Measurements from ENCODE around the gene TMEM185A. TPM values are rescaled to one million over a fixed set of nuclear protein-coding genes. Genes with fewer than 3 reads are reported as not detected.
"Not testable (repeated sequence)": the region's sequence is repeated elsewhere in the genome, so short reads cannot be mapped to it uniquely, and the experiment has no call there.

TMEM185A gene
- total and polyA plus RNA-seq, 4 donors, result 31.7 to 45.6 (median 38.0) TPM

DNA sequence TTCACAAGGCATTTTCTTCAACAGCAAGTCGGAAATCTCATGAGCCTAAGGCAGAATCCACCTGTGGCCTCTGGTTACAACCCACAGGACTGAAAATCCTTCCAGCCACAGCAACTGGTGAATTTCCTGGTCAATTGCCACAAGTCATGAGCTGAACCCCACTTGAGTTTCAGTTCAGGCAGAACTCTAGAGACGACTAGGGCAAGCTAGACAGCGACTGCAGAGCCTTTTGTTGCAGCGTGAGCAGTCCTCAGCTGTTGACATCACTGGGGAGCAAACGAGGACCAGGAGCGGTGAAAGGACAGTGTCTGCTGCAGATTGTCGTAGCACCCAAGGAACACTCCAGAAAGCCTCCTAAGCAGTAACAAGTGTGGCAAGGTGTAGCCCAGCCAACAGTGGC lies 35.6 kb downstream of the TMEM185A start:
- H3K27me3 ChIP-seq (ENCODE audit: control insufficient read depth, insufficient read depth, low read length); H3K36me3 ChIP-seq (ENCODE audit: control insufficient read depth, insufficient read depth, low read length); DNase-seq (ENCODE audit: low read depth in 4 of 6, low spot score in 6 of 6); H3K4me1 ChIP-seq (ENCODE audit: control insufficient read depth, insufficient read depth, low read length); H3K9me3 ChIP-seq (ENCODE audit: control insufficient read depth, insufficient read depth, low read length); H3K27ac ChIP-seq (ENCODE audit: low read depth, low read length); H3K4me3 ChIP-seq (ENCODE audit: low read depth, low read length): not testable (repeated sequence)
- WGBS (ENCODE audit: insufficient coverage), result no CpG with 5 or more reads among the region's 7 CpGs

- H3K27ac ChIP-seq (ENCODE audit: low read depth, low read length); DNase-seq (ENCODE audit: low read depth in 4 of 6, low spot score in 6 of 6); H3K27me3 ChIP-seq (ENCODE audit: control insufficient read depth, insufficient read depth, low read length); H3K4me3 ChIP-seq (ENCODE audit: low read depth, low read length); H3K4me1 ChIP-seq (ENCODE audit: control insufficient read depth, insufficient read depth, low read length); H3K9me3 ChIP-seq (ENCODE audit: control insufficient read depth, insufficient read depth, low read length); H3K36me3 ChIP-seq (ENCODE audit: control insufficient read depth, insufficient read depth, low read length): not testable (repeated sequence)
- no CpG with 5 or more reads among the region's 17 CpGs for WGBS (ENCODE audit: insufficient coverage)
These were observed 36.4 kb downstream of the TMEM185A start, which contains the start of gene HSFX2 for GRCh38 chrX:149595214-149595613. HSFX2 (minus strand) TSS chrX:149595314; CDS start chrX:149594700, 614 bp downstream.

DNA sequence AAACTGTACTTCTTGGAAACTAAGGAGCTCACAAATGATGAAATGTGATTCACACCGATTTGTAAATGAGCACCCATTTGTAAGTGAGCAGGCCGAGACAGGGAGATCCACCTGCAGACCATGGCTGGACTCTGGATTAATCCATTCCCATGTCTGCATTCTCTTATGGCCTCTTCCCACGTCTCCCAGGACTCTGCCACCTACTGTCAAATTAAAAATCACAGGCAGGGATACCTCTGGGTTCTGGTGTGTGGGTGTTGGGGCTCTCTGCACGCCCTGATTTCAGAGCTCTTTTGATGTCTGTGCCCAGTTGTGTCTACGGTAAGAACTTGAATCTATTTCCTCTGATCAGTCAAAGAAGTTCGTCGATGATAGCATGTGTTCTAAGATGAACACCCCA lies 40.6 kb downstream of the TMEM185A start:
- DNase-seq (ENCODE audit: low read depth in 4 of 6, low spot score in 6 of 6); H3K9me3 ChIP-seq (ENCODE audit: control insufficient read depth, insufficient read depth, low read length); H3K4me1 ChIP-seq (ENCODE audit: control insufficient read depth, insufficient read depth, low read length); H3K27me3 ChIP-seq (ENCODE audit: control insufficient read depth, insufficient read depth, low read length); H3K27ac ChIP-seq (ENCODE audit: low read depth, low read length); H3K36me3 ChIP-seq (ENCODE audit: control insufficient read depth, insufficient read depth, low read length); H3K4me3 ChIP-seq (ENCODE audit: low read depth, low read length): not testable (repeated sequence)
- WGBS (ENCODE audit: insufficient coverage), result no CpG with 5 or more reads among the region's 7 CpGs

DNA sequence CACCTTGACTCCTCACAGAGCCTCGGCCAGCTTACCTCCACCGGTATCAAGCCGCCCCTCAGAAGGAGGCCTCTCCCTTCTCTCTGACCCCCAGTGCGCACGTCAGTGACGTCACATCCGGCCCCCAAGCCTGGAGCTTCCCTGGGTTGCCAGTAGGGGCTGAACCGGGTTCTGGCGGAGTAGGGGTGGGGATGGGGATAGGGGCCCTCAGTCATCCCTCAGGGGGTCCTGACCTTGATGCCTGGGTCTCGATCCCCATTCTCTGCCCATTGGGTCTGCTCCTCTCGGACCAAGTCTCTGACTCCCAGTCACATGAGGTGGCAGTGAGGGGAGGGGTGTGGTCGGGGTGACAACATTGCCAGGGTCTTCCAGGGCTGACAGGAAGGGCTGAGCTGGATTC lies 44.2 kb downstream of the TMEM185A start, which contains the start of gene MAGEA9B:
Gene MAGEA9B (minus strand): TSS at position 101 of the 400 bp plus-strand sequence. CDS start 4,280 bp downstream, outside the sequence.
- H3K9me3 ChIP-seq (ENCODE audit: control insufficient read depth, insufficient read depth, low read length); H3K36me3 ChIP-seq (ENCODE audit: control insufficient read depth, insufficient read depth, low read length); DNase-seq (ENCODE audit: low read depth in 4 of 6, low spot score in 6 of 6); H3K4me3 ChIP-seq (ENCODE audit: low read depth, low read length); H3K4me1 ChIP-seq (ENCODE audit: control insufficient read depth, insufficient read depth, low read length); H3K27ac ChIP-seq (ENCODE audit: low read depth, low read length); H3K27me3 ChIP-seq (ENCODE audit: control insufficient read depth, insufficient read depth, low read length): not testable (repeated sequence)
- WGBS (ENCODE audit: insufficient coverage), result no CpG with 5 or more reads among the region's 12 CpGs

- H3K36me3 ChIP-seq (ENCODE audit: control insufficient read depth, insufficient read depth, low read length); H3K4me3 ChIP-seq (ENCODE audit: low read depth, low read length); H3K9me3 ChIP-seq (ENCODE audit: control insufficient read depth, insufficient read depth, low read length); DNase-seq (ENCODE audit: low read depth in 4 of 6, low spot score in 6 of 6); H3K4me1 ChIP-seq (ENCODE audit: control insufficient read depth, insufficient read depth, low read length); H3K27ac ChIP-seq (ENCODE audit: low read depth, low read length); H3K27me3 ChIP-seq (ENCODE audit: control insufficient read depth, insufficient read depth, low read length): not testable (repeated sequence)
- no CpG with 5 or more reads among the region's 17 CpGs for WGBS (ENCODE audit: insufficient coverage)
These were observed 46.0 kb downstream of the TMEM185A start for GRCh38 chrX:149585631-149586030.

DNA sequence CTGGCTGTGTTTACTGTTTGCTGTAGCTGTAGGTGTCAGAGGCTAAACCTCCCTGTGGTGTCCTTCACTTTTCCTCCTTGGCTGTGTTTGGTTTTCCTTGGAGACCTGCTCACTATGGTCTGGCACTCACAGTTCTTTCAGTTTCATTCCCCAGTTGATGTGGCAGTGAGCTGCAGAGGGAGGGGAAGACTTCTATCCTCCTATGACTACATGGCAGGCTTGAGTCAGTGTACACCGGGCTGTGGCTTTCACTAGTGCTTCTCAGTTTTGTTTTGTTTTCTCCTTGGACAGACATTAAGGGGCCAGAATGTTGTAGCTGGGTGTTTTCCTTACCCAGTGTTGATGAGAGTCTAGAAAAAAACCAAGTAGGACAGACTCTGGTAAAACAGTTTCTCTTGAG lies 58.1 kb downstream of the TMEM185A start:
- H3K27ac ChIP-seq (ENCODE audit: low read depth, low read length); H3K9me3 ChIP-seq (ENCODE audit: control insufficient read depth, insufficient read depth, low read length); H3K4me3 ChIP-seq (ENCODE audit: low read depth, low read length); DNase-seq (ENCODE audit: low read depth in 4 of 6, low spot score in 6 of 6); H3K27me3 ChIP-seq (ENCODE audit: control insufficient read depth, insufficient read depth, low read length); H3K36me3 ChIP-seq (ENCODE audit: control insufficient read depth, insufficient read depth, low read length); H3K4me1 ChIP-seq (ENCODE audit: control insufficient read depth, insufficient read depth, low read length): not testable (repeated sequence)
- no CpG with 5 or more reads among the region's 1 CpG for WGBS (ENCODE audit: insufficient coverage)

- H3K9me3 ChIP-seq (ENCODE audit: control insufficient read depth, insufficient read depth, low read length), result no peaks in the 10 kb centered on the region
- no peak for DNase-seq (ENCODE audit: low read depth in 4 of 6, low spot score in 6 of 6)
- no CpG with 5 or more reads among the region's 1 CpG for WGBS (ENCODE audit: insufficient coverage)
- H3K27me3 ChIP-seq (ENCODE audit: control insufficient read depth, insufficient read depth, low read length), result no peaks in the 10 kb centered on the region
- no peak overlapping the region for H3K4me3 ChIP-seq (ENCODE audit: low read depth, low read length)
- H3K36me3 ChIP-seq (ENCODE audit: control insufficient read depth, insufficient read depth, low read length), result no peaks in the 10 kb centered on the region
- no peak overlapping the region for H3K27ac ChIP-seq (ENCODE audit: low read depth, low read length)
- H3K4me1 ChIP-seq (ENCODE audit: control insufficient read depth, insufficient read depth, low read length), result no peaks in the 10 kb centered on the region
These were observed 58.8 kb downstream of the TMEM185A start for GRCh38 chrX:149572743-149573142.

DNA sequence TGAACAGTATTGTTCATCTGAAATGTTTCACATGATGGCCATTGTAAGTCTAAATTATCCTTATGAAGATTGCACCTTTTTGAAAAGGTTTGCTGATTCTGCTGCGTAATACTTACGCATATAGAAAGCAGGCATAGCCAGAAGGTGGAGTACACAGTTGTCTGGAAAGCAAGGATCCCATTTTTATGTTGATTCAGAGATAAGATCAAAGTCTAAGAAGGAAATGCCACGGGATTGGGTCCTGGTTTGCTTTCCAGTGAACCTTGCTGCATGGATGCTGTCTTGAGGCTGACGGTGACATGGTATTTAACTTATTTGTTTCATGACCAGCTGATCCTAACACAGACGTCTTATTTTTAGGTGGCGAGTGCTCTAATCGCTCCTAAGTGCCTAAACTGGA lies 59.8 kb downstream of the TMEM185A start:
- 71% methylated on average over 6 of the region's 7 CpGs for WGBS (ENCODE audit: insufficient coverage)
- DNase-seq (ENCODE audit: low read depth in 4 of 6, low spot score in 6 of 6), result no peak

DNA sequence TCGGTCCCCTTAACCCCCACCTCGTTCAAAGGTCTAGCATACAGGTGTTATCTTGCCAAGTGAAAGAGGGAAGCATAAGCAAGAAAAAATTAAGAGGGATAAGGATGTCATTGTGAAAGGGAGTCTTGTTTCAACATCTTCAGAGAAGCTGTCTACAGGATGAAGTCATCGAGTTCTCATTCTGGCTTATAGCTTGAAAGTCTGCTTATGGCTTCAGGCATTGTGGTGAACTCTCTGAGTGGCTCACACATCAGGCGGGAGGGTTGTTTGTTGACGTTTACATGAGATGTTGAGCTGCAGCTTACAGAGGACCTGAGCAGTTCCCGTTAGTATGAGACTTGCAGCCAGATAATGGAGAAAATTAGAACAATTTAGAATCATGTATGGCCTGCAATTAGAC lies 60.9 kb downstream of the TMEM185A start:
- 33% methylated on average over 3 of the region's 6 CpGs for WGBS (ENCODE audit: insufficient coverage)
- no peaks in the 10 kb centered on the region for H3K27me3 ChIP-seq (ENCODE audit: control insufficient read depth, insufficient read depth, low read length)
- no peaks in the 10 kb centered on the region for H3K4me1 ChIP-seq (ENCODE audit: control insufficient read depth, insufficient read depth, low read length)
- no peaks in the 10 kb centered on the region for H3K36me3 ChIP-seq (ENCODE audit: control insufficient read depth, insufficient read depth, low read length)
- no peak overlapping the region for H3K27ac ChIP-seq (ENCODE audit: low read depth, low read length)
- no peaks in the 10 kb centered on the region for H3K9me3 ChIP-seq (ENCODE audit: control insufficient read depth, insufficient read depth, low read length)
- H3K4me3 ChIP-seq (ENCODE audit: low read depth, low read length), result no peak overlapping the region
- DNase-seq (ENCODE audit: low read depth in 4 of 6, low spot score in 6 of 6), result no peak

More for the DNA sequence above, 59.8 kb downstream of the TMEM185A start:
- no peaks in the 10 kb centered on the region for H3K9me3 ChIP-seq (ENCODE audit: control insufficient read depth, insufficient read depth, low read length)
- H3K27ac ChIP-seq (ENCODE audit: low read depth, low read length), result no peak overlapping the region
- no peaks in the 10 kb centered on the region for H3K27me3 ChIP-seq (ENCODE audit: control insufficient read depth, insufficient read depth, low read length)
- H3K36me3 ChIP-seq (ENCODE audit: control insufficient read depth, insufficient read depth, low read length), result no peaks in the 10 kb centered on the region
- no peak overlapping the region for H3K4me3 ChIP-seq (ENCODE audit: low read depth, low read length)
- no peaks in the 10 kb centered on the region for H3K4me1 ChIP-seq (ENCODE audit: control insufficient read depth, insufficient read depth, low read length)

GRCh38 chrX:149569770-149570169 lies 61.8 kb downstream of the TMEM185A start:
- H3K36me3 ChIP-seq (ENCODE audit: control insufficient read depth, insufficient read depth, low read length), result no peaks in the 10 kb centered on the region
- no peak for DNase-seq (ENCODE audit: low read depth in 4 of 6, low spot score in 6 of 6)
- H3K9me3 ChIP-seq (ENCODE audit: control insufficient read depth, insufficient read depth, low read length), result no peaks in the 10 kb centered on the region

More at GRCh38 chrX:149569770-149570169, 61.8 kb downstream of the TMEM185A start:
- Histone ChIP-seq H3K27ac (ENCODE audit: low read depth, low read length) (no peak overlapping the region), H3K4me3 (ENCODE audit: low read depth, low read length) (no peak overlapping the region), H3K4me1 (ENCODE audit: control insufficient read depth, insufficient read depth, low read length) (no peaks in the 10 kb centered on the region), H3K27me3 (ENCODE audit: control insufficient read depth, insufficient read depth, low read length) (no peaks in the 10 kb centered on the region)
- WGBS (ENCODE audit: insufficient coverage), result 67% methylated on average over 1 of the region's 2 CpGs
